PC-3 (cell line): ENCODE results near the gene LRP5. TPM values are rescaled to one million over a fixed set of nuclear protein-coding genes. Genes with fewer than 3 reads are reported as not detected.

Experiments used
- ATAC-seq: fragments of 200-7000 bp; cut with Tn5 transposase; 2 replicates; pipeline ENCODE4 v1.9.1; 2020; ENCODE audit warnings: mild to moderate bottlenecking, moderate library complexity
- BruUV-seq: library from RNA; stranded (reverse); fragments of 400-500 nt; replicated peaks from 2 replicates; lab custom pipeline; 2021; lab: Mats Ljungman, UMichigan
- CTCF ChIA-PET: fragments of 300-600 bp; sonication (Branson Sonifier 250); formaldehyde crosslinking; loops from one replicate; lab custom pipeline; 2022; ENCODE audit warnings: antibody characterized with exemption; lab: Charles Lee
- POLR2A ChIA-PET: fragments of 300-600 bp; sonication (Branson Sonifier 250); formaldehyde crosslinking; loops from one replicate; lab custom pipeline; 2022; ENCODE audit warnings: antibody characterized with exemption; ENCODE audit not compliant: unreplicated experiment; lab: Charles Lee
- DNase-seq: peaks from one replicate; pipeline ENCODE4 v3.0.0-alpha.2; 2015
- H2AFZ ChIP-seq: fragments of 300-600 bp; sonication (generic); 2 replicates; pipeline ENCODE4 v1.6.0; 2016; ENCODE audit warnings: antibody characterized with exemption, low read length
- H3F3A ChIP-seq: fragments of 300-600 bp; sonication (generic); one replicate; pipeline ENCODE4 v1.6.0; 2017; ENCODE audit warnings: antibody characterized with exemption, low read length, control low read depth, mild to moderate bottlenecking; ENCODE audit not compliant: unreplicated experiment
- H3K27ac ChIP-seq: fragments of 300-600 bp; sonication (generic); 2 replicates; pipeline ENCODE4 v1.5.1; 2016; ENCODE audit warnings: mild to moderate bottlenecking, low read length
- H3K27me3 ChIP-seq: fragments of 300-600 bp; sonication (generic); 2 replicates; pipeline ENCODE4 v1.6.1; 2016; ENCODE audit warnings: low read length, mixed read lengths
- H3K36me3 ChIP-seq: fragments of 300-600 bp; sonication (generic); 2 replicates; pipeline ENCODE4 v1.6.1; 2016; ENCODE audit warnings: low read depth, mixed run types, low read length, mixed read lengths
- H3K4me1 ChIP-seq: fragments of 300-600 bp; sonication (generic); 2 replicates; pipeline ENCODE4 v1.5.1; 2016; ENCODE audit warnings: low read length; ENCODE audit not compliant: insufficient read depth
- H3K4me2 ChIP-seq: fragments of 300-600 bp; sonication (generic); 2 replicates; pipeline ENCODE4 v1.6.0; 2016; ENCODE audit warnings: low read length
- H3K4me3 ChIP-seq: fragments of 300-600 bp; sonication (generic); 2 replicates; pipeline ENCODE4 v1.5.1; 2016; ENCODE audit warnings: mild to moderate bottlenecking, low read length, mixed read lengths
- H3K79me2 ChIP-seq: fragments of 300-600 bp; sonication (generic); 2 replicates; pipeline ENCODE4 v1.6.1; 2017; ENCODE audit warnings: low read length, mixed read lengths
- H3K9ac ChIP-seq: fragments of 300-600 bp; sonication (generic); 2 replicates; pipeline ENCODE4 v1.6.0; 2016; ENCODE audit warnings: mild to moderate bottlenecking, low read length
- H3K9me2 ChIP-seq: fragments of 300-600 bp; sonication (generic); replicated peaks from 2 replicates; pipeline ENCODE4 v1.6.1; 2016; ENCODE audit warnings: mixed run types, low read length, mixed read lengths
- H3K9me3 ChIP-seq: fragments of 300-600 bp; sonication (generic); 2 replicates; pipeline ENCODE4 v1.6.1; 2016; ENCODE audit warnings: low read length, mixed read lengths
- H4K20me1 ChIP-seq: fragments of 300-600 bp; sonication (generic); 2 replicates; pipeline ENCODE4 v1.6.1; 2016; ENCODE audit warnings: low read length, mixed read lengths
- EZH2 ChIP-seq: fragments of 300-600 bp; sonication (generic); IDR thresholded peaks from one replicate; pipeline ENCODE4 v1.6.1; 2017; ENCODE audit warnings: antibody characterized with exemption, mild to moderate bottlenecking, low read length; ENCODE audit not compliant: unreplicated experiment
- EZH2phosphoT487 ChIP-seq: fragments of 300-600 bp; sonication (generic); IDR thresholded peaks from 2 replicates; pipeline ENCODE4 v1.6.1; 2018; ENCODE audit warnings: mild to moderate bottlenecking, antibody characterized with exemption, low read length, borderline replicate concordance
- intact Hi-C: fragments of 100-400 bp; cut with micrococcal nuclease; formaldehyde crosslinking; loops from 2 replicates; pipeline ENCODE4 v1.9.0; 2023
- total RNA-seq: library from RNA; depleted of rRNA; stranded (reverse); fragments of >200 nt; gene quantifications from 2 replicates; pipeline ENCODE4 v1.2.3, GENCODE V29; 2014
- TF ChIP-seq, protein P1 (sequence below): fragments of 300-600 bp; sonication (generic); conservative IDR thresholded peaks from 2 replicates; pipeline ENCODE4 v1.5.1; 2017; ENCODE audit warnings: antibody characterized with exemption, low read depth, mild to moderate bottlenecking, low read length

Gene LRP5
- total RNA-seq, 1 experiment from 2014 or later, result 64.3 TPM

DNA sequence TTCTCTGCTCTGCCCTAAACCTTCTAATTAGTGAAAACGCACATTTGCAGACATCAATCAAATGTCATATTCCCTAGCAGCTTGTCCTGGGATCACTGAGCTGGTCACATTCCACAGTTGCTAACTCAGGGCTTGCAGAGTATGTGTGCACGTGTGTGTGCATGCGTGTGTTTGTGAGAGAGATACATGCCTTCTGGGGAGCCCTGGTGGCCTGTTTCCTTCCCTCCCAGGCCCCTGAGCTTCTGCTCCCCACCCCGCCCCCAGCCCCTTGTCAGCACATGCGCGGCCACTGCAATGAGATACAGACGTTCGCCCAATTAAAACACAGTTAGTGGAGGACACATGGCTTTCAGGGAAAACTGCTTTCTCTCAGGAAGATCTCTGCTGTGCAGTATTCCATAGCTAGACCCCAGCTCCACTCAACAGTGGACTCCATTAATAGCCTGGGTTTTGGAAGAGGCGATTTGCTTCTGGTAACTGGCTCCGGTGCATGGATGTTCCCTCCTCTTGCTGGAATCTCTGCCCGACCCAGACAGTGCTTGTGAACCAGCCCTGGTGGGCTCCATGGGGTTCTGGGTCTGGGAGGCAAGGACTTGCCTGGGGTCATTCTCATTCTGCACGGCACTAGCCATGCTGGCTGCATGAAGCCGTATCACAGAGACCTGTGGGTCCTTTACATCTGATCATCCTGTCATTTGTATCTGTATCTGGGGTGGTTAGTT, 17.7 kb downstream of the LRP5 start:
- Histone ChIP-seq H3K36me3 (no peaks in the 10 kb centered on the region), H3K9me2 (no peaks in the 10 kb centered on the region), H3K4me2 (no peak overlapping the region), H3K79me2 (peaks cover 94% of the 10 kb centered on the region), H3F3A (no peaks in the 10 kb centered on the region), H3K4me3 (no peak overlapping the region), H3K4me1 (no peaks in the 10 kb centered on the region), H2AFZ (no peak overlapping the region), H4K20me1 (peaks cover 15% of the 10 kb centered on the region; the same call in 1 of the 2 replicates), H3K27me3 (no peaks in the 10 kb centered on the region), H3K27ac (no peak overlapping the region), H3K9ac (no peak overlapping the region), H3K9me3 (no peaks in the 10 kb centered on the region)
- ChIA-PET CTCF (no interaction called here), POLR2A (no interaction called here)
- TF ChIP-seq EZH2 (no peak), EZH2phosphoT487 (no peak)
- TF ChIP-seq, protein P1, sequence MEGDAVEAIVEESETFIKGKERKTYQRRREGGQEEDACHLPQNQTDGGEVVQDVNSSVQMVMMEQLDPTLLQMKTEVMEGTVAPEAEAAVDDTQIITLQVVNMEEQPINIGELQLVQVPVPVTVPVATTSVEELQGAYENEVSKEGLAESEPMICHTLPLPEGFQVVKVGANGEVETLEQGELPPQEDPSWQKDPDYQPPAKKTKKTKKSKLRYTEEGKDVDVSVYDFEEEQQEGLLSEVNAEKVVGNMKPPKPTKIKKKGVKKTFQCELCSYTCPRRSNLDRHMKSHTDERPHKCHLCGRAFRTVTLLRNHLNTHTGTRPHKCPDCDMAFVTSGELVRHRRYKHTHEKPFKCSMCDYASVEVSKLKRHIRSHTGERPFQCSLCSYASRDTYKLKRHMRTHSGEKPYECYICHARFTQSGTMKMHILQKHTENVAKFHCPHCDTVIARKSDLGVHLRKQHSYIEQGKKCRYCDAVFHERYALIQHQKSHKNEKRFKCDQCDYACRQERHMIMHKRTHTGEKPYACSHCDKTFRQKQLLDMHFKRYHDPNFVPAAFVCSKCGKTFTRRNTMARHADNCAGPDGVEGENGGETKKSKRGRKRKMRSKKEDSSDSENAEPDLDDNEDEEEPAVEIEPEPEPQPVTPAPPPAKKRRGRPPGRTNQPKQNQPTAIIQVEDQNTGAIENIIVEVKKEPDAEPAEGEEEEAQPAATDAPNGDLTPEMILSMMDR, result no peak
- intact Hi-C loops, result no loop called here
- DNase-seq, result no peak
- no peak for ATAC-seq
- BruUV-seq, result no TSS peak

GRCh38 chr11:68330700-68331337, 18.4 kb downstream of the LRP5 start:
- POLR2A ChIA-PET, result no interaction called here
- no TSS peak for BruUV-seq

More at GRCh38 chr11:68330700-68331337, 18.4 kb downstream of the LRP5 start:
- H3K4me1 ChIP-seq, result no peaks in the 10 kb centered on the region
- no peak for DNase-seq
- peaks cover 11% of the 10 kb centered on the region; the same call in 1 of the 2 replicates for H4K20me1 ChIP-seq
- no peak overlapping the region for H3K4me3 ChIP-seq
- H3K27me3 ChIP-seq, result no peaks in the 10 kb centered on the region
- ATAC-seq, result no peak
- TF ChIP-seq, protein P1, result no peak
- TF ChIP-seq EZH2, result no peak
- TF ChIP-seq EZH2phosphoT487, result no peak
- no peaks in the 10 kb centered on the region for H3K9me3 ChIP-seq
- intact Hi-C loops, result no loop called here
- no peak overlapping the region for H2AFZ ChIP-seq
- H3F3A ChIP-seq, result no peaks in the 10 kb centered on the region
- H3K27ac ChIP-seq, result no peak overlapping the region
- CTCF ChIA-PET, result no interaction called here
- H3K9ac ChIP-seq, result no peak overlapping the region
- H3K36me3 ChIP-seq, result no peaks in the 10 kb centered on the region
- H3K9me2 ChIP-seq, result no peaks in the 10 kb centered on the region
- peaks cover 94% of the 10 kb centered on the region for H3K79me2 ChIP-seq
- H3K4me2 ChIP-seq, result no peak overlapping the region
